A549 (cell line): ENCODE data around the gene RSRC1. TPM values are rescaled to one million over a fixed set of nuclear protein-coding genes. Genes with fewer than 3 reads are reported as not detected.

ENCODE experiments used
- ATAC-seq, 2 experiments: fragments of 200-7000 bp in 1 of 2; fragments of >200 bp in 1 of 2; cut with Nextera tagmentation in 1 of 2; cut with Tn5 transposase in 1 of 2; 3 replicates each; pipeline versions ENCODE4 v1.8.0 to v1.9.1; 2018 to 2020; ENCODE audit warnings: mild to moderate bottlenecking in 1 of 2, moderate library complexity in 1 of 2
- CTCF ChIA-PET: fragments of 300-600 bp; sonication (Branson Sonifier 250); formaldehyde crosslinking; extraction: SDS; loops from one replicate; lab custom pipeline; 2021; ENCODE audit warnings: antibody characterized with exemption, inconsistent platforms; lab: Yijun Ruan, JAX
- POLR2A ChIA-PET: fragments of 350-600 bp; formaldehyde crosslinking; extraction: SDS; loops from one replicate; lab custom pipeline; 2021; ENCODE audit warnings: antibody characterized with exemption, inconsistent platforms; lab: Yijun Ruan, JAX
- DNase-seq, 2 experiments: peaks; one replicate each; pipeline versions ENCODE4 v3.0.0 to v3.0.0-alpha.2; 2011 to 2016; ENCODE audit warnings: low read depth in 1 of 2, low spot score in 1 of 2
- FAIRE-seq: peaks from 2 replicates; lab custom pipeline; 2011; peaks lifted over from hg19 to GRCh38; lab: Jason Lieb, UNC
- H3K27ac ChIP-seq, 2 experiments: fragments of >200 bp; sonication (Bioruptor Twin); formaldehyde crosslinking; 3 replicates each; pipeline ENCODE4 v1.5.1; 2016 to 2017
- H3K4me1 ChIP-seq: fragments of >200 bp; sonication (Bioruptor Twin); formaldehyde crosslinking; 3 replicates; pipeline ENCODE4 v1.6.1; 2016
- H3K4me2 ChIP-seq: fragments of >200 bp; sonication (Bioruptor Twin); formaldehyde crosslinking; 3 replicates; pipeline ENCODE4 v1.6.1; 2016
- H3K4me3 ChIP-seq: fragments of >200 bp; sonication (Bioruptor Twin); formaldehyde crosslinking; 3 replicates; pipeline ENCODE4 v1.5.1; 2016
- H3K9me3 ChIP-seq: fragments of >200 bp; sonication (Bioruptor Twin); formaldehyde crosslinking; 3 replicates; pipeline ENCODE4 v1.6.1; 2016
- CEBPB ChIP-seq, 2 experiments: fragments of >200 bp in 1 of 2; sonication (Bioruptor Twin) in 1 of 2; formaldehyde crosslinking in 1 of 2; IDR thresholded peaks; 2 replicates each; pipeline ENCODE4 v1.6.1; 2012 to 2016
- CHD2 ChIP-seq: fragments of 150-350 bp; IDR thresholded peaks from 2 replicates; pipeline ENCODE4 v1.6.1; 2014; ENCODE audit warnings: low read length; ENCODE audit not compliant: partially characterized antibody
- CHD4 ChIP-seq: fragments of 200-600 bp; sonication (generic); IDR thresholded peaks from 2 replicates; pipeline ENCODE4 v1.6.1; 2016; ENCODE audit warnings: antibody characterized with exemption, mild to moderate bottlenecking, borderline replicate concordance
- CTCF ChIP-seq: fragments of >200 bp; sonication (Bioruptor Twin); formaldehyde crosslinking; IDR thresholded peaks from 3 replicates; pipeline ENCODE4 v1.5.1; 2016
- EHMT2 ChIP-seq: fragments of 200-600 bp; sonication (generic); IDR thresholded peaks from 2 replicates; pipeline ENCODE4 v1.6.1; 2016; ENCODE audit warnings: antibody characterized with exemption, low read depth, mild to moderate bottlenecking, moderate library complexity
- EP300 ChIP-seq, 2 experiments: fragments of >200 bp; sonication (Bioruptor Twin); formaldehyde crosslinking; IDR thresholded peaks; 2 replicates in 1 of 2; 3 replicates in 1 of 2; pipeline ENCODE4 v1.6.1; 2016 to 2017
- FOSB ChIP-seq: fragments of 250-450 bp; sonication (Bioruptor Pico); IDR thresholded peaks from 2 replicates; pipeline ENCODE4 v1.5.0; 2020; ENCODE audit warnings: mild to moderate bottlenecking, moderate library complexity
- GATA3 ChIP-seq: IDR thresholded peaks from 2 replicates; pipeline ENCODE4 v1.6.1; 2012; ENCODE audit warnings: borderline replicate concordance
- HOXA7 ChIP-seq: fragments of 250-450 bp; sonication (Bioruptor Pico); IDR thresholded peaks from 2 replicates; pipeline ENCODE4 v1.5.0; 2020; ENCODE audit warnings: mild to moderate bottlenecking, moderate library complexity
- HOXB5 ChIP-seq: fragments of 250-450 bp; sonication (Bioruptor Pico); IDR thresholded peaks from 2 replicates; pipeline ENCODE4 v1.5.0; 2020; ENCODE audit warnings: mild to moderate bottlenecking, moderate library complexity
- KDM1A ChIP-seq: fragments of 200-600 bp; sonication (generic); IDR thresholded peaks from 2 replicates; pipeline ENCODE4 v1.6.1; 2016; ENCODE audit warnings: low read depth, mild to moderate bottlenecking
- MAFK ChIP-seq: fragments of 450-650 bp; IDR thresholded peaks from 2 replicates; pipeline ENCODE4 v1.6.1; 2014; ENCODE audit not compliant: partially characterized antibody
- NPAS2 ChIP-seq: fragments of 250-450 bp; sonication (Bioruptor Pico); IDR thresholded peaks from 2 replicates; pipeline ENCODE4 v1.8.0; 2022; ENCODE audit warnings: mild to moderate bottlenecking, moderate library complexity, borderline replicate concordance
- POLR2A ChIP-seq: IDR thresholded peaks from 2 replicates; pipeline ENCODE4 v1.6.1; 2012; ENCODE audit warnings: mild to moderate bottlenecking, low read length
- POLR2AphosphoS2 ChIP-seq: conservative IDR thresholded peaks from 2 replicates; pipeline ENCODE4 v1.6.1; 2012; ENCODE audit warnings: low read length, improper control_type of control experiment, inconsistent platforms
- RCOR1 ChIP-seq: fragments of 150-350 bp; IDR thresholded peaks from 2 replicates; pipeline ENCODE4 v1.6.1; 2014; ENCODE audit warnings: antibody characterized with exemption, low read length, low read depth
- REST ChIP-seq: fragments of 200-600 bp; sonication (generic); IDR thresholded peaks from 2 replicates; pipeline ENCODE4 v1.6.1; 2016; ENCODE audit warnings: antibody characterized with exemption, mild to moderate bottlenecking, moderate library complexity
- SREBF2 ChIP-seq: fragments of 450-650 bp; IDR thresholded peaks from 2 replicates; pipeline ENCODE4 v1.6.1; 2014; ENCODE audit warnings: mild to moderate bottlenecking, moderate library complexity
- TP53 ChIP-seq: fragments of 250-450 bp; sonication (Bioruptor Pico); IDR thresholded peaks from 2 replicates; pipeline ENCODE4 v1.5.0; 2021; ENCODE audit warnings: mild to moderate bottlenecking, moderate library complexity
- ZFP36 ChIP-seq: fragments of 450-650 bp; IDR thresholded peaks from 2 replicates; pipeline ENCODE4 v1.6.1; 2014; ENCODE audit warnings: borderline replicate concordance; ENCODE audit not compliant: partially characterized antibody
- ZNF302 ChIP-seq: fragments of 250-450 bp; sonication (Bioruptor Pico); IDR thresholded peaks from 2 replicates; pipeline ENCODE4 v1.9.0; 2021; ENCODE audit warnings: inconsistent platforms, mild to moderate bottlenecking, moderate library complexity
- ZSCAN20 ChIP-seq: fragments of 250-450 bp; sonication (Bioruptor Pico); IDR thresholded peaks from 2 replicates; pipeline ENCODE4 v1.8.0; 2022; ENCODE audit warnings: mild to moderate bottlenecking, moderate library complexity
- whole genome bisulfite sequencing: methylation state at CpG from one replicate; pipeline ENCODE4 v1.1.6; 2017; ENCODE audit errors: missing lambda C conversion rate; 5-methylcytosine and 5-hydroxymethylcytosine counted together
- polyA plus RNA-seq, 4 experiments: library from polyadenylated mRNA; depleted of rRNA in 3 of 4; stranded (reverse); fragments of >200 nt; fragmentation: RNase III in 1 of 4; extraction: RNeasy Plus Mini Kit Qiagen cat#74134 plus additional on column Dnase treatment in 1 of 4; gene quantifications; 2 replicates in 3 of 4; 3 replicates in 1 of 4; pipeline ENCODE4 v1.2.3, GENCODE V29; 2011 to 2017
- TF ChIP-seq, protein P1 (sequence below): fragments of >200 bp; sonication (Bioruptor Twin); formaldehyde crosslinking; IDR thresholded peaks from 3 replicates; pipeline ENCODE4 v1.6.1; 2016

The RSRC1 gene
- polyA plus RNA-seq, 2 of the 4 experiments (the other 2 are of a cell fraction) = 17.5 to 52.2 TPM

GRCh38 chr3:158097593-158098308, 12.1 kb upstream of the RSRC1 start (continued):
- 0 out of 2 replicates have a peak, but pooled peaks have one; percentile 21 for TF ChIP-seq HOXB5 (CRISPR knock-in tag)
- TF ChIP-seq REST = peak; percentile 99; the same call in 1 of the 2 replicates

DNA sequence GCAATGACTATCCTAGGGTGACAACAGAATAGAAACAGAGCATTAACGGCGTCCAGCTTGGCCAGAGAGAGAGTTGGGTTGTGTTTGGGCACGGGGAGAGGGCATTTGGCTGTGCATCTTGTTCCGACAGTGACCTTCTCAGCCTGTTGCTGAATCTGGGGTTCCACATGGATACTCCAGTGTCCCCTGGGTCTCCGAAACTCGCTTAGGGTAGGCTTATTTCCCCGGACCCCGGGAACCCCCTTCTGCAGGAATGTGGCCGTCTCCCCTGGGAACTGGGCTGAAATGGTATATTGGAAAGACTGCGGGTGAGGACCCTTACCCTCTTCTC, 11.6 kb upstream of the RSRC1 start:
- Histone ChIP-seq H3K4me3 (peak overlapping the region; percentile 64), H3K4me1 (0 out of 3 replicates have a peak, but pooled peaks cover 6% of the 10 kb centered on the region), H3K9me3 (no peaks in the 10 kb centered on the region), H3K4me2 (peak overlapping the region; percentile 76), H3K27ac (no peak overlapping the region)
- WGBS = 26% methylated on average over 10 of the region's 10 CpGs
- ATAC-seq = no peak
- peak; percentile 84; the same call in 1 of the 2 replicates for TF ChIP-seq REST
- TF ChIP-seq RCOR1 = no peak
- TF ChIP-seq KDM1A = no peak
- no peak for TF ChIP-seq CTCF
- TF ChIP-seq CHD4 = no peak
- peak; percentile 78 for TF ChIP-seq EHMT2
- TF ChIP-seq ZNF302 = no peak
- TF ChIP-seq ZSCAN20 (CRISPR knock-in tag) = no peak
- FAIRE-seq = no peak
- ChIA-PET CTCF (interaction anchor here (0.9 to 2.1 kb wide), 3 partner anchors 9 to 336 kb away, joined by 3 to 6 read pairs (median 3); partner anchors contain the start of gene RSRC1), POLR2A (interaction anchor here (1.0 kb wide), 1 partner anchor 12 kb away, joined by 6 read pairs; the partner anchor contains the start of gene RSRC1)
- no peak for DNase-seq

DNA sequence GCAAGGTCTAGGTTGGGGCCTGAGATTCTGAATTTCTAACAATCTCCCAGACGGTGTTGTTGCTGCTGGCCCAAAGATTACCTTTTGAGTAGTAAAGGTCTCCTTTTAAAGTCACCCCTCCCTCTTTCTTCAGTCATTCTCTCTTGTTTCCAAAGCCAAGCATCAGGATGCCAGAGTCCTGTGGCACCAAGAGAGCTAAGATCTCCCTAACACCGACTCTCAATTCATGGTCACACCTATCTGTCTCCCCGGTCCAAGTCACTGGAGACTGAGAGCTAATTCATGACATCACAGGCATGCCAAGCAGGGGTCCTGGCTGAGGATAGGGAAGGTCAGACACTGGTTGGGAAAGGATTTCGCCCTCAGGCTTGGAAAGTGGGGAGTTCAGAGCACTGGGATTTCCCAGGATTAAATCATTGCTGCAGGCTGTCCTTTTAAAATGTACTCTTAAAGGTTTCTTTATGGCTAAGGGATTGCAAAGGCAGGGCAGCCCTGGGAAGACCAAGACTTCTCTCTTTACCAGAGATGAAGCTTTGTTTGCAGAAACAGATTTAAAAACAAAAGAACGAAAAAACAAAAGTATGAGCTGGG, 11.0 kb upstream of the RSRC1 start:
- TF ChIP-seq, protein P1, sequence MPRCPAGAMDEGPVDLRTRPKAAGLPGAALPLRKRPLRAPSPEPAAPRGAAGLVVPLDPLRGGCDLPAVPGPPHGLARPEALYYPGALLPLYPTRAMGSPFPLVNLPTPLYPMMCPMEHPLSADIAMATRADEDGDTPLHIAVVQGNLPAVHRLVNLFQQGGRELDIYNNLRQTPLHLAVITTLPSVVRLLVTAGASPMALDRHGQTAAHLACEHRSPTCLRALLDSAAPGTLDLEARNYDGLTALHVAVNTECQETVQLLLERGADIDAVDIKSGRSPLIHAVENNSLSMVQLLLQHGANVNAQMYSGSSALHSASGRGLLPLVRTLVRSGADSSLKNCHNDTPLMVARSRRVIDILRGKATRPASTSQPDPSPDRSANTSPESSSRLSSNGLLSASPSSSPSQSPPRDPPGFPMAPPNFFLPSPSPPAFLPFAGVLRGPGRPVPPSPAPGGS = no peak
- TF ChIP-seq ZFP36 (no peak), CEBPB (IDR thresholded peaks at IDR 0.05) (no peak), MAFK (no peak), CHD2 (no peak), EP300 (IDR thresholded peaks at IDR 0.05) (no peak), POLR2A (no peak), EHMT2 (no peak), TP53 (CRISPR knock-in tag) (no peak), GATA3 (no peak), NPAS2 (CRISPR knock-in tag) (no peak), POLR2AphosphoS2 (no peak), HOXA7 (CRISPR knock-in tag) (no peak), FOSB (no peak), SREBF2 (no peak)
- ChIA-PET POLR2A (no interaction called here), CTCF (interaction anchor here (0.9 to 2.1 kb wide), 3 partner anchors 9 to 335 kb away, joined by 3 to 6 read pairs (median 3); partner anchors contain the start of gene RSRC1)
- Histone ChIP-seq H3K27ac (no peak overlapping the region), H3K9me3 (no peaks in the 10 kb centered on the region), H3K4me3 (no peak overlapping the region), H3K4me2 (no peak overlapping the region), H3K4me1 (0 out of 3 replicates have a peak, but pooled peaks cover 6% of the 10 kb centered on the region)
- DNase-seq (no peak), FAIRE-seq (no peak), ATAC-seq (no peak)
- 10% methylated on average over 5 of the region's 5 CpGs for WGBS
